ENCODE measurements around the gene NUTF2. TPM values are rescaled to one million over a fixed set of nuclear protein-coding genes. Genes with fewer than 3 reads are reported as not detected.

Gene NUTF2
- polyA plus RNA-seq, 1 experiment: 230 TPM

DNA sequence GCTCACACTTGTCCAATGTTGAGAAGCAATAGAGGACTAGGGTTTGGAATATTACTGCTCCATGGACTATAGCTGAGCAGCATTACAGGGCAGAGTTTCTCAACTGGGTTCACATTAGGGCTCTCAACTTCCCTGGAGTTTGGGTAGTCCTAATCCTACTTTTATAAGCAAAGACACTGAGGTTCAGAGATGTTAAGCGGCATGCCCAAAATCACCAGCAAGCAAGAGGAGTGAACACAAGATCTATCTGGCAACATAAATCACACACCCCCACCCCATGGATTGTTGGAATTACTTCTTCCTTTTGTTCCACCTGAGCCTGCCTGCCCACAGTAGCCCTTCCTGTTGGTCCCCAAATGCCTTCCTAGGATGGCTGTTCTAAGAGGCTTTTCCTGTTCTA lies 34.8 kb upstream of the NUTF2 start:
- CTCF ChIA-PET: interaction anchor here (1.5 kb wide), 1 partner anchor 130 kb away, joined by 3 read pairs; no protein-coding TSS in a partner anchor
- TF ChIP-seq, protein P1, sequence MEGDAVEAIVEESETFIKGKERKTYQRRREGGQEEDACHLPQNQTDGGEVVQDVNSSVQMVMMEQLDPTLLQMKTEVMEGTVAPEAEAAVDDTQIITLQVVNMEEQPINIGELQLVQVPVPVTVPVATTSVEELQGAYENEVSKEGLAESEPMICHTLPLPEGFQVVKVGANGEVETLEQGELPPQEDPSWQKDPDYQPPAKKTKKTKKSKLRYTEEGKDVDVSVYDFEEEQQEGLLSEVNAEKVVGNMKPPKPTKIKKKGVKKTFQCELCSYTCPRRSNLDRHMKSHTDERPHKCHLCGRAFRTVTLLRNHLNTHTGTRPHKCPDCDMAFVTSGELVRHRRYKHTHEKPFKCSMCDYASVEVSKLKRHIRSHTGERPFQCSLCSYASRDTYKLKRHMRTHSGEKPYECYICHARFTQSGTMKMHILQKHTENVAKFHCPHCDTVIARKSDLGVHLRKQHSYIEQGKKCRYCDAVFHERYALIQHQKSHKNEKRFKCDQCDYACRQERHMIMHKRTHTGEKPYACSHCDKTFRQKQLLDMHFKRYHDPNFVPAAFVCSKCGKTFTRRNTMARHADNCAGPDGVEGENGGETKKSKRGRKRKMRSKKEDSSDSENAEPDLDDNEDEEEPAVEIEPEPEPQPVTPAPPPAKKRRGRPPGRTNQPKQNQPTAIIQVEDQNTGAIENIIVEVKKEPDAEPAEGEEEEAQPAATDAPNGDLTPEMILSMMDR (IDR thresholded peaks at IDR 0.05; ENCODE audit: insufficient read depth, low read depth, low read length): no peak
- H3K27me3 ChIP-seq (ENCODE audit: control insufficient read depth, insufficient read depth, low read length): no peaks in the 10 kb centered on the region
- POLR2A ChIA-PET: no interaction called here
- no peak overlapping the region for H3K4me3 ChIP-seq (ENCODE audit: low read depth, low read length)
- H3K36me3 ChIP-seq (ENCODE audit: control insufficient read depth, insufficient read depth, low read length): no peaks in the 10 kb centered on the region
- no peak for DNase-seq (ENCODE audit: low read depth)

DNA sequence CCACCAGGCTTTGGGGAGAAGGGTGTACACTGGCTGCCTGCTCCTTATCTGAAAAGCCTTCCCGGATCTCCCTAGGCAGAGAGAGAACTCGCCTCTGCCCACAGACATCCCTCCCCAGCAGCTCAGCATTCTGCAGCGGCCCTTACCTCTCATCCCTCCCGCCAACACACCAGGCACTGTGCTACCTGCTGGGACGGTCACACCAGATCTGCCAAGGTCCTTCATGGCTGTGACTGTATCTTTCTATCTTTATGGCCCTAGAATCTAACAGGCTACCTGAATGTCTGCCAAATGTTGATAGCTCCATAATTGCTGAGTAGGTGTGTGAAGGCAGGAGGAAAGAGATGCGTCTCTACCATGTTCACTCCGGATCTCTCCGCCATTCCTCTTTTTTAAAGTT lies 32.2 kb upstream of the NUTF2 start:
- POLR2A ChIA-PET: no interaction called here
- no peaks in the 10 kb centered on the region for H3K36me3 ChIP-seq (ENCODE audit: control insufficient read depth, insufficient read depth, low read length)
- CTCF ChIA-PET: interaction anchor here (0.9 to 2.7 kb wide), 5 partner anchors 13 to 226 kb away, joined by 3 to 17 read pairs (median 4); no protein-coding TSS in a partner anchor
- no peaks in the 10 kb centered on the region for H3K27me3 ChIP-seq (ENCODE audit: control insufficient read depth, insufficient read depth, low read length)
- no peak overlapping the region for H3K4me3 ChIP-seq (ENCODE audit: low read depth, low read length)
- DNase-seq (ENCODE audit: low read depth): no peak
- TF ChIP-seq, protein P1 (IDR thresholded peaks at IDR 0.05; ENCODE audit: insufficient read depth, low read depth, low read length): no peak

DNA sequence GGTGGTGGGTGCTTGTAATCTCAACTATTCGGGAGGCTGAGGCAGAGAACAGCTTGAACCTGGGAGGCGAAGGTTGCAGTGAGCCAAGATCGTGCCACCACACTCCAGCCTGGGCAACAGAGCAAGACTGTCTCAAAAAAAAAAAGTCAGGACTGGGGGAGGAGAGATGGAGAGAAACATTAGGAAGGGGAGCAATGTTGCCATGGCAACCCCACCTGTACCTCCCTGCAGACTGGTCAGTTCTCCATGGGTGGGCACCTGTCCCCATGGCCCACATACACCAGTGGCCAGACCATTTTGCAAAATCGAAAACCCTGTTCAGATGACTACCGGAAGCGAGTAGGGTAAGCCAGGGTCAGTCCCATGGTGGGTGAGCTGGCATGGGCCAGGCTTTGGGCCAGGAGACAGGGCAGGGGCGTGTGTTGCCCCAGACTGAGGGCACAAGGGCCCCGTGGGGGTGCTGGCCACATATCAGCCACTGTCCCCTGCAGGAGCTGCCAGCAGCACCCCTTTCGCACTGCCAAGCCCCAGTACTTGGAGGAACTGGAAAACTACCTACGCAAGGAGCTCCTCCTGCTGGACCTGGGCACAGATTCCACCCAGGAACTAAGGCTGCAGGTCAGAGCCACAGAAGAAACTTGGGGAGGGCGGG lies 26.0 kb upstream of the NUTF2 start:
- TF ChIP-seq, protein P1 (IDR thresholded peaks at IDR 0.05; ENCODE audit: insufficient read depth, low read depth, low read length): no peak
- DNase-seq (ENCODE audit: low read depth): no peak
- POLR2A ChIA-PET: no interaction called here
- no peaks in the 10 kb centered on the region for H3K27me3 ChIP-seq (ENCODE audit: control insufficient read depth, insufficient read depth, low read length)
- CTCF ChIA-PET: interaction anchor here (1.4 to 1.5 kb wide), 2 partner anchors 63 to 108 kb away, joined by 4 to 5 read pairs; no protein-coding TSS in a partner anchor
- H3K4me3 ChIP-seq (ENCODE audit: low read depth, low read length): no peak overlapping the region
- peaks cover 1% of the 10 kb centered on the region; the same call in 1 of the 2 replicates for H3K36me3 ChIP-seq (ENCODE audit: control insufficient read depth, insufficient read depth, low read length)

GRCh38 chr16:67822511-67822910 lies 24.2 kb upstream of the NUTF2 start:
- POLR2A ChIA-PET: no interaction called here
- Histone ChIP-seq H3K36me3 (ENCODE audit: control insufficient read depth, insufficient read depth, low read length) (peaks cover 4% of the 10 kb centered on the region; the same call in 1 of the 2 replicates), H3K4me3 (ENCODE audit: low read depth, low read length) (no peak overlapping the region), H3K27me3 (ENCODE audit: control insufficient read depth, insufficient read depth, low read length) (no peaks in the 10 kb centered on the region)
- CTCF ChIA-PET: interaction anchor here (0.6 kb wide), 1 partner anchor 56 kb away, joined by 4 read pairs; no protein-coding TSS in a partner anchor
- TF ChIP-seq, protein P1 (IDR thresholded peaks at IDR 0.05; ENCODE audit: insufficient read depth, low read depth, low read length): no peak
- no peak for DNase-seq (ENCODE audit: low read depth)

DNA sequence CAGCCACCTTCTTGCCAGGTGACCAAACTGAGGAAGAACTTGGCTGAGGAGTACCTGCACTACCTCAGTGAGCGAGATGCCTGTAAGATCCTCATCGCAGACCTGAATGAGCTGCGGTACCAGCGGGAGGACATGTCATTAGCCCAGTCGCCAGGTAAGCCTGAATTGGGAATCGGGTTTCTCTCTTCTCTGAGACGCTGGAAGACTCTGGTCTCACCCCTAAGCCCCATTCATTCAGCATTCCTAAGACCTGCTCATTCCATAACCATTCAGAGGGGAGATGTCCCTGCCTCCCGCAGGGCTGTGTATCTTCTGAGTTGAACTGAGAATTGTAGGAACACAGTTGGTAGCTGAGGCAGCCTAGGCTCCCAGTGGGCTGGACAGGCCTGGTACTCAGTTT lies 21.6 kb upstream of the NUTF2 start:
- no peak for DNase-seq (ENCODE audit: low read depth)
- TF ChIP-seq, protein P1 (IDR thresholded peaks at IDR 0.05; ENCODE audit: insufficient read depth, low read depth, low read length): no peak
- Histone ChIP-seq H3K27me3 (ENCODE audit: control insufficient read depth, insufficient read depth, low read length) (no peaks in the 10 kb centered on the region), H3K4me3 (ENCODE audit: low read depth, low read length) (no peak overlapping the region), H3K36me3 (ENCODE audit: control insufficient read depth, insufficient read depth, low read length) (peaks cover 14% of the 10 kb centered on the region)
- CTCF ChIA-PET: interaction anchor here (1.0 to 1.5 kb wide), 3 partner anchors 9 to 117 kb away, joined by 3 to 7 read pairs (median 3); no protein-coding TSS in a partner anchor
- POLR2A ChIA-PET: interaction anchor here (0.7 kb wide), 1 partner anchor 165 kb away, joined by 3 read pairs; the partner anchor contains the start of gene ACD
